Retinal pigment epithelial cell (primary cell): ENCODE data around the gene SPEF2.
"Not testable (repeated sequence)": the region's sequence is repeated elsewhere in the genome, so short reads cannot be mapped to it uniquely, and the experiment has no call there.

Experiments
- DNase-seq: peaks from one replicate; pipeline ENCODE4 v3.0.0-alpha.2; 2010; ENCODE audit warnings: low read depth
- H3K4me3 ChIP-seq: 2 replicates; pipeline ENCODE4 v1.5.1; 2011; ENCODE audit warnings: mild to moderate bottlenecking, low read length, control low read depth, moderate library complexity
- TF ChIP-seq, protein P1 (sequence below): conservative IDR thresholded peaks from 2 replicates; pipeline ENCODE4 v1.5.1; 2011; ENCODE audit warnings: low read depth, low read length, control low read depth, inconsistent platforms

SPEF2 gene

GRCh38 chr5:35668794-35669193 is 51.1 kb downstream of the SPEF2 start:
- TF ChIP-seq, protein P1, sequence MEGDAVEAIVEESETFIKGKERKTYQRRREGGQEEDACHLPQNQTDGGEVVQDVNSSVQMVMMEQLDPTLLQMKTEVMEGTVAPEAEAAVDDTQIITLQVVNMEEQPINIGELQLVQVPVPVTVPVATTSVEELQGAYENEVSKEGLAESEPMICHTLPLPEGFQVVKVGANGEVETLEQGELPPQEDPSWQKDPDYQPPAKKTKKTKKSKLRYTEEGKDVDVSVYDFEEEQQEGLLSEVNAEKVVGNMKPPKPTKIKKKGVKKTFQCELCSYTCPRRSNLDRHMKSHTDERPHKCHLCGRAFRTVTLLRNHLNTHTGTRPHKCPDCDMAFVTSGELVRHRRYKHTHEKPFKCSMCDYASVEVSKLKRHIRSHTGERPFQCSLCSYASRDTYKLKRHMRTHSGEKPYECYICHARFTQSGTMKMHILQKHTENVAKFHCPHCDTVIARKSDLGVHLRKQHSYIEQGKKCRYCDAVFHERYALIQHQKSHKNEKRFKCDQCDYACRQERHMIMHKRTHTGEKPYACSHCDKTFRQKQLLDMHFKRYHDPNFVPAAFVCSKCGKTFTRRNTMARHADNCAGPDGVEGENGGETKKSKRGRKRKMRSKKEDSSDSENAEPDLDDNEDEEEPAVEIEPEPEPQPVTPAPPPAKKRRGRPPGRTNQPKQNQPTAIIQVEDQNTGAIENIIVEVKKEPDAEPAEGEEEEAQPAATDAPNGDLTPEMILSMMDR = no peak
- no peak overlapping the region for H3K4me3 ChIP-seq

GRCh38 chr5:35671541-35672295 is 54.1 kb downstream of the SPEF2 start:
- no peak overlapping the region for H3K4me3 ChIP-seq
- TF ChIP-seq, protein P1 = no peak
- DNase-seq = no peak

More at GRCh38 chr5:35668794-35669193, 51.1 kb downstream of the SPEF2 start:
- DNase-seq = no peak

DNA sequence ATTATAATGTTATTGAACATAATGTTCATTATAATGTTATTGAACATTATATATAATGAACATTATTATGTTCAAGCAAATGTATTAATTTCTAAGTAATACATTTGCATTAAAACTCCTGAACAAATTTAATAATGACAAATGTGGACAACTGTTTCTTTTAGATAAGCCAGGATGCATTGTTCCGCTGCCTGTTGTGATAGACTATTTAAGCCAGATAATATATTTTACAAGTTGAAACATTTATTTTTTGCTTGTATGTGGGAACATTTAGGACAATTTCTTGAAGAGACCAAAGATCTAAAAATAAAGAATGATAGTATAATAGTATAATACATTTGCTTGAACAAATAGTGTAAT is 54.6 kb downstream of the SPEF2 start:
- DNase-seq, H3K4me3 ChIP-seq: not testable (repeated sequence)

- TF ChIP-seq, protein P1 = no peak
- no peak overlapping the region for H3K4me3 ChIP-seq
- DNase-seq = no peak
Measured at GRCh38 chr5:35672995-35673394, 55.3 kb downstream of the SPEF2 start.

GRCh38 chr5:35674049-35674448 is 56.4 kb downstream of the SPEF2 start:
- TF ChIP-seq, protein P1 = no peak
- DNase-seq = no peak
- no peak overlapping the region for H3K4me3 ChIP-seq

- H3K4me3 ChIP-seq = no peak overlapping the region
- TF ChIP-seq, protein P1 = no peak
- DNase-seq = no peak
Measured at GRCh38 chr5:35675392-35675791, 57.7 kb downstream of the SPEF2 start.

GRCh38 chr5:35677878-35678277 is 60.2 kb downstream of the SPEF2 start:
- TF ChIP-seq, protein P1 = no peak
- DNase-seq = no peak
- no peak overlapping the region for H3K4me3 ChIP-seq
